GM21390 (cell line): ENCODE data around the gene PCTP.

Source experiments
- ATAC-seq: cut with Tn5 transposase; IDR thresholded peaks from one replicate; pipeline ENCODE4 v1.9.1; 2021; ENCODE audit not compliant: unreplicated experiment

Gene PCTP

DNA sequence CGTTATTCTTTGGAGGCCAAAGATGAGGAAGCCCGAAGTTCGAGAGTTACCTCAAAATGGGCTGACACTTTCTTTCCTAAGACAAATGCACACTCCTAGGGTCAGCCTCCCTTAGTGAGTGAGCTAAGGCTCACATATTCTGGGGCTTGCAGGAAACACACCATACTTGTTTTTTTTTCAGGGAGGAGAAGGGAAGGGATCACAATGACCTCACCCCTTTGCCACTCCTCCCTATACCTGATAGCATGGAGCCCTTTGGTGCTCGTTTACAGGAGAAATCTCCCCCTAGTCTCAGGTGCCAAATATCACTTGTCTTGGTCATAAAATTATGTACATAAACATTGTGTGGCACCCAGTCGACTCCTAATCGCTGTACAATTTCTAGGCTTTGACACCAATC, 23.6 kb upstream of the PCTP start:
- ATAC-seq: no peak

GRCh38 chr17:55727920-55728319, 22.9 kb upstream of the PCTP start:
- ATAC-seq: no peak

DNA sequence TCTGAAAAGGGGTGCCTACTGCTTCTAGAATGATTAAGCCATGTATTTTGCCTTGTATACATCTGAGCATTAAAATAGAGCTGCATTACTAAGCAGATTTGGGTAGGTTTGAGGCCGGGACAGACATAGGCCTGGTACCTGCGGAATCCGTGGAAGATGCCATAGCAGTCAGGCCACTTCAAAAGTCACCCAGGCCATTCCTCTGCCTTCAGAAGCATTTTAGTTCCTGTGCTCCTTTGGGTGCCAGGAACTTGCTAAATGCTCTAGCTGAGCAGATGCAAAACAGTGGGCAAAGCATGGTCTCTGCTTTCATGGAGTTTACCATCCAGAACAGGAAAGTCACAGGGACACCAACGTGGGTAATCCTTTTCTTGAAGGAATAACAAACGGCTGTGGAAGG, 22.5 kb upstream of the PCTP start:
- no peak for ATAC-seq

DNA sequence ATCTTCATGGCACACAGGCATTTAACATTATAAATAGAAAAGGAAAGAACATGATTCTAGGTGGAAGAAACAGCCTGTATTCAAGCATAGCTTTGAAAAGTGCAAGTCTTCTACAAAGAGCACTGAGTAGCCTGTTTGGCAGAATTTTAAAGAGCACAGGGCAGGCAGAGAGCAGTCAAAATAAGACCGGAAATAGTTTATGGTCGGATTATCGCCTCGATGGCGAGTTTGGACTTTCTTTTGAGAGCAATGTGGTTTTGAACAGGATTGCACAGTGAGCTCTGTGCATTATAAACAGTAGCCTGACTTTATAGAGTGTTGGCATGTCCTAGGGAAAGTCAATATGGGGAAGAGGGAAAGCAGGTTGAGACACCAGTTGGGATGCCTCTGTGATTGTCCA, 22.0 kb upstream of the PCTP start:
- no peak for ATAC-seq

DNA sequence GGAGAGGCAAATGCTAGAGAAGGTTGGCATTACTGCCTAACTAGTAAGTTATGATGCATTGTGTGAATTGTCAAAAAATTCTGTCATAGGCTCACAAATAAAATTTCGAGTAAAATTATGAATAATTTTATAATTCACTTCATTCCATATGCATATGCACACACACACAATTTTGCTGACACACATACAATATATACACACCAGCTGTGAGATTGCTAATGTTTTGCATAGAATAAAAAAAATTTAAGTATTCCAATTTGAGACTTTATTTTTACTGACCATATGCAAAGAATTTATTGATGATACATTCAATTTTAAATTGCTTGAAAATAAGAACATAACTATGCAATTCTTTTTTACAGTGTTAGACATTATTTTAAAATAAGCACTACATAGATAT, 21.4 kb upstream of the PCTP start:
- no peak for ATAC-seq

DNA sequence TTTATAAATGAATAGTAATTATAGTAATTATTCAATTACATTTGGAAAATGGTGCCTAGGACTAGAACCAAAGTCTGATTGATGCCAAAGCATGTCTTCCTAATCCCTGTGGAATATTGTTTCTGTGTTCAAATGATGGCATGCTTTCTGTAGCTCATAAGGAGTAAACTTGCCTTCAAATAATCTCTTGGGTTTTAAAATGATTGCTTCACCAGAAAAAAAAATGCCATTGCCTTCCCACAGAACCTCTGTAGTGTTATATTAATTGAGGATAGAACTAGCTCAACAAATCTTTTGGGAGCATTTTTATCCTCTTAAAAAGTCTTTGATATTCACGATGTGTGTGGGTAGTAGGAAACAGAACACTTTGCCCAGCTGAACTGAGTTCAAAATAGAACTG, 20.5 kb upstream of the PCTP start:
- no peak for ATAC-seq

DNA sequence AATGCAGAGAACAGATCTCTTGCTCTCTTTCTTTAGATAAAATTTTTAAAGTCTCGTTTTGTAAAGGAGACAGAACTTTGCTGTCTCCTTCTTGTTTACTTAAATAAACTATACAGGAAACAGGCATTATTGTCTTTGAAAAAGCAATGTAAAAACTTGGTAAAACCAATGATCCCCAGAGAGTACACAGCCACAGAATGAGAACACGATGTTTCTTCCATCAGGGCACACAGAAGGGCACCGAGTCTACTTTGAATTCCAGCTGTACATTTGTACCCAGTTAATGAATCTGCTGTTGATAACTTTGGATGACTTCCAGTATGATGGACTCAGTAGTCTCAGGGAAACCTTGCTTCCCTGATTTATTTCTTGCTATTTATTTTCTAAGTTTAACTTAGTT, 20.0 kb upstream of the PCTP start:
- ATAC-seq: no peak

DNA sequence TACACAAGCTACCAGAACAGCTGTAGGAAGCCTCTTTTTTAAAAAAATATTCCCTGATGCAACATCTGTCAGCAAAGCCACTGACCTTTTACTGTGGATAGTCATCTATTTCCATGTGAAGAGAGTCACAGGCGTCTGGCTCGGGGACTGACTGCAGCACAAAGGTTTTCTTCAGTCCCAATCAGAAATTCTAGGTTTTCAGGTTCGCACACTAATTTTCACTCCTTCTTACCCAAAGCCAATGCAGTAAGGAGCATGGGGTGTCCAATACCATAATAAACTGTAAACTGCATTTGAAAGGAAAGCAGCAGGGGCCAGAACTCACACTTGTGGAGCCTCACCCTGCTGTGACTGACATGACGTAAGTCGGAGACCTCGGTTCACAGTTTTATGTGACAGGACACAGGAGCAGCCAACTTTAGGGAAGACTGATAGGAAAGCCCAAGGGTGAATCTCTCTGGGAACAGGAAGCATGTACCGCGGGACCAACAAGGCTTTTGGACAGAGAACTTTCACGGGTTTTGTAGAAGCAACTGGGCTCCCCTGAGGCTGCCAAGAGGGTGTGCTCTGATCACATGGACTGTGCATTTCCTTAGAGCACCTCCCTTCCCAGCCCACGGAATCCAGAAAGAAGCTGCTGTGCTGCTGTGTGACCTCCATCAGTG, 19.1 kb upstream of the PCTP start:
- no peak for ATAC-seq

- peak; percentile 69 for ATAC-seq
These were observed 16.6 kb upstream of the PCTP start for GRCh38 chr17:55734128-55734781.

- no peak for ATAC-seq
These were observed 15.0 kb upstream of the PCTP start for GRCh38 chr17:55735731-55736405.

DNA sequence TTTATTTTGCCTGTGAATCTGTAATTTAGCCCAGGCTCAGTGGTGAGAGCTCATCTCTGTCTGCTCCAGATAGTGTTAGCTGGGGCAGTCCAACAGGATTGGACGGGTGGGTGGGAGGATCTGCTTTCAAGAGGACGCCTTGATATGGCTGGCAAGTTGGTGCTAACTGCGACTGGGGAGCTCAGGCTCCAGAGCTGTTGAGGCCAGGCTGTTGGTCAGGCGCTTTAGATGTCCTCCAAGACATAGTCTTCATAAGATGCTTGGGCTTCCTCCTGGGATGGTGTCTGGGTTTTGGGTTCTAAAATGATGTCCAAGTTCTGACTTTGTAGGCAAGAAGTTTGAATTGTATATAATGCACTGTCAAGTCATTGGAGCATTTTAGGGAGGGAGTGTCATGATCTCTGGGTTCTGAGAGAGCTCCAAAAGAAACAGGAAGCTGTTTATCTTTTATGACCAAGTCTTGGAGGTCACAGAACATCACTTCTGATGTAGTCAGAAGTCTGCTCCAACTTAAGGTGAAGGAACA, 12.8 kb upstream of the PCTP start:
- no peak for ATAC-seq

DNA sequence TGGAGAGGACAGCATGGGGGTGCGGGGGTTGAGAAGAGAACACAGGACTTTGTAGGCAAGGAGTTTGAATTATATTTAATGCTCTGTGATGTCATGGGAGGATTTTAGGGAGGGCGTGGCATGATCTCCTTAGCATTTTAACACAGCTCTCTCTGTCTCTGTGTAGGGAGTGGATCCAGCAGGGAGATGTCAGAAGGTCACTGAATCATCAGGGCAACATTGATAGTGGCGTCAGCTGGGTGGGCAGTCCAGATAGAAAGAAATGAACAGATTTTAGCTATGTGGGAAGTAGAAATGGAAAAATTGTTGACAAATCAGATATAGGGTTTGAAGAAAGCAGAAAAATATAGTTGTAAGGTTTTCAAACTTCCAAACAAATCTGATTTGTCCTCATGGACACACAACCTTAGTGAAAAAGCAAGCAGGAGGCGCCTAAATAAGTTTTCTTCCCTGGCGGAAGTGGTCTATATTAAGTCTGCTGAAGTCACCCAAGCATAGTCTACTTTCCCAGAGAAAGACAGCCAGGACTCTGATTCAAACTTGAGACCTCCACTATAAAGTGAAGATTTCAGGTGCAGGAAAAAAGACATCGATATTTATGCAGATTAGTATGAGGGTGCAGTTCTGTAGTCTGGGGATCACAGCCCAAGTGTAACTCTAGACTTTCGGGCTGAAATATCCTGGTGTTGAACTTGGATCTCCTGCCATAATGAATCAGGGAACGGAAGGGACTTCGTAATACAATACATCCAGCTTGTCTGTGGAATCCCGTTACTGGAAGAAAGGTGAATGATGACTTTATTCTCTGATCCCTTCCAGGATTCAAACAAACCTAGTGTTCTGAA, 10.1 kb upstream of the PCTP start:
- ATAC-seq: no peak

DNA sequence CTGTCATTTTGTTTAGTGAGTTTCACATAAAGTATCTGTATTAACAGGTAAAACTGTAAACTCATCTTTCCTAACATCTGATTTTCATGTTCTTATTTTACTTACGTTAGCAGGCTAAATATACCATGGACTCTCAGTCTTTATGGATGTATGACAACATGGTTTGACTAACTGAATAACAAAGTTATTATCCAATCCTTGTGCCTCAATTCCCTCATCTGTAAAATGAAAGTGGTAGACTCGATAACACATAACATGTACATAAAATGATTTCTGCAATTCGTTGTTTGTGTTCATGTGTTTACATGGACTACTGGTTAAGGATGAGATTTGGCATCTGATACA, 9.5 kb upstream of the PCTP start:
- ATAC-seq: no peak

- ATAC-seq: peak; percentile 98
These were observed 8.4 kb upstream of the PCTP start for GRCh38 chr17:55742272-55743102.

- peak; percentile 27 for ATAC-seq
These were observed 7.7 kb upstream of the PCTP start for GRCh38 chr17:55743103-55743679.

DNA sequence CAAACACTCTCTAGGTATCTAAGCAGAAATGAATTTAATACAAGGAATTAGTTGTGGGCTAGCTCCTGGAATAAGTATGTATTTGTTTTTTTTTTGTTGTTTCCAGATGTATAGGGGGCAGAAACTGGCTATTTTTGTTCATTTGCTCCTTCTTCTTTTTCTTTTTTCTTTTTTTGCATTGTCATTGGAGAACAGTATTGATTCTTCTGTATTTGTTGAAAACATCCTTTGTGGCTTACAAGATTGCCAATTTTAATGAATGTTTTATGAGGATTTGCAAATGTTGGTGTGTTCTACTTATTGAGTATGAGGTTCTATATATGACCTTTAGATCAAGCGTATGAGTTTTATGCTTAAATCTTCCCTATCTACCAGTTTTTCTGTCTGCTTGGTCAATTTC, 5.6 kb upstream of the PCTP start:
- ATAC-seq: no peak

DNA sequence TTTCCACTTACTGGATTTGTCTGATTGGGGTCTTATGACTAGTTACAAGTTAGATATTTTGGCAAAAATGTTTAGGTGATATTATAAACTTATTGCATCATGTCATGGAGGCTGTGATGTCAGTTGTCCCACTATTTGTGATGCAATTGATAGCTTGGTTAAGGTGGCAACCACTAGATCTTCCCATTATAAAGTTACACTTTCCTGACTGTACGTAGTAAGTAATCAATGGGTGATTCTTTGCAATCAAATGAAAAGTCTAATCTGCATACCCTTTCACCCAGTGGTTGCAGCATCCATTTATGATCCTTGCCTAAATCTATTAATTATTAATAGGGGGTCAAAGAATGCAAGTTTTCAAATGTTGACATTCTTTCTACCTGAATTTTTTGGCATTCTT, 4.4 kb upstream of the PCTP start:
- ATAC-seq: no peak

DNA sequence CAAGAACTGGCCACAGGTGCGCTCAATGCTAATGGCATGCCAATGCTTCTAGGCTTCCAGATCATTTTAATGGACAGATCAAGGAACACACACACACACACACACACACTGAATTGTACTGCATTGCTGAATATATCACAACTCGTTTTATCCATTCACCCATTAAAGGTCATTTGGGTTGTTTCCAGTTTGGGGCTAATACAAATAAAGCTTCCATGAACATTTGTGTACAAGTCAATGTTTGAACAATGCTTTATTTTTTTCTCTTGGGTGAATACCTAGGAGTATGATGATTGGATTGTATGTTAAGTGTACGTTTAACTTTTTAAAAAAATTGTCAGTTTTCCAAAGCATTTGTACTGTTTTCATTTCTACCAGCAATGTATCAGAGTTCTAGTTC, 3.6 kb upstream of the PCTP start:
- ATAC-seq: no peak

GRCh38 chr17:55748841-55749240, 2.0 kb upstream of the PCTP start:
- no peak for ATAC-seq

GRCh38 chr17:55749985-55750384, 866 bp upstream of the PCTP start:
- no peak for ATAC-seq
